ENCODE measurements around the gene TAOK1.

TAOK1 gene

GRCh38 chr17:29573871-29574731, 183.9 kb downstream of the TAOK1 start:
- no peak for DNase-seq
- in situ Hi-C loops (cut with HindIII; ENCODE audit: low pct_ligation_motif_present, low pct_unique_long_range_greater_than_20kb, low sequenced_read_pairs), result no loop called here

- DNase-seq, result no peak
- in situ Hi-C loops (cut with HindIII; ENCODE audit: low pct_ligation_motif_present, low pct_unique_long_range_greater_than_20kb, low sequenced_read_pairs), result no loop called here
Measured at GRCh38 chr17:29574732-29575510, 184.8 kb downstream of the TAOK1 start.

- in situ Hi-C loops (cut with HindIII; ENCODE audit: low pct_ligation_motif_present, low pct_unique_long_range_greater_than_20kb, low sequenced_read_pairs), result no loop called here
- no peak for DNase-seq
Measured at GRCh38 chr17:29575511-29576213, 185.5 kb downstream of the TAOK1 start.

- DNase-seq, result no peak
- in situ Hi-C loops (cut with HindIII; ENCODE audit: low pct_ligation_motif_present, low pct_unique_long_range_greater_than_20kb, low sequenced_read_pairs), result no loop called here
Measured at GRCh38 chr17:29576214-29577000, 186.2 kb downstream of the TAOK1 start.

- in situ Hi-C loops (cut with HindIII; ENCODE audit: low pct_ligation_motif_present, low pct_unique_long_range_greater_than_20kb, low sequenced_read_pairs), result no loop called here
- no peak for DNase-seq
Measured at GRCh38 chr17:29577001-29577370, 186.8 kb downstream of the TAOK1 start.

- no peak for DNase-seq
- in situ Hi-C loops (cut with HindIII; ENCODE audit: low pct_ligation_motif_present, low pct_unique_long_range_greater_than_20kb, low sequenced_read_pairs), result no loop called here
Measured at GRCh38 chr17:29577385-29578211, 187.4 kb downstream of the TAOK1 start.

- DNase-seq, result no peak
- in situ Hi-C loops (cut with HindIII; ENCODE audit: low pct_ligation_motif_present, low pct_unique_long_range_greater_than_20kb, low sequenced_read_pairs), result no loop called here
Measured at GRCh38 chr17:29578626-29579485, 188.7 kb downstream of the TAOK1 start.

- peak; percentile 84 for DNase-seq
- in situ Hi-C loops (cut with HindIII; ENCODE audit: low pct_ligation_motif_present, low pct_unique_long_range_greater_than_20kb, low sequenced_read_pairs), result no loop called here
Measured at GRCh38 chr17:29579866-29580771, 190.0 kb downstream of the TAOK1 start.

- in situ Hi-C loops (cut with HindIII; ENCODE audit: low pct_ligation_motif_present, low pct_unique_long_range_greater_than_20kb, low sequenced_read_pairs), result no loop called here
- no peak for DNase-seq
Measured at GRCh38 chr17:29581583-29582253, 191.6 kb downstream of the TAOK1 start.

GRCh38 chr17:29582254-29582765, 192.1 kb downstream of the TAOK1 start:
- in situ Hi-C loops (cut with HindIII; ENCODE audit: low pct_ligation_motif_present, low pct_unique_long_range_greater_than_20kb, low sequenced_read_pairs), result no loop called here
- DNase-seq, result no peak

GRCh38 chr17:29582772-29583171, 192.6 kb downstream of the TAOK1 start:
- no peak for DNase-seq
- in situ Hi-C loops (cut with HindIII; ENCODE audit: low pct_ligation_motif_present, low pct_unique_long_range_greater_than_20kb, low sequenced_read_pairs), result no loop called here

GRCh38 chr17:29583324-29584248, 193.4 kb downstream of the TAOK1 start:
- no peak for DNase-seq

GRCh38 chr17:29584452-29585079, 194.4 kb downstream of the TAOK1 start:
- in situ Hi-C loops (cut with HindIII; ENCODE audit: low pct_ligation_motif_present, low pct_unique_long_range_greater_than_20kb, low sequenced_read_pairs), result no loop called here
- DNase-seq, result no peak

More at GRCh38 chr17:29583324-29584248, 193.4 kb downstream of the TAOK1 start:
- in situ Hi-C loops (cut with HindIII; ENCODE audit: low pct_ligation_motif_present, low pct_unique_long_range_greater_than_20kb, low sequenced_read_pairs), result no loop called here

All from ACHN (cell line).